HG02973 (cell line): ENCODE measurements around the gene TMCO1.
"Not testable (repeated sequence)": the region's sequence is repeated elsewhere in the genome, so short reads cannot be mapped to it uniquely, and the experiment has no call there.

Experiments used
- ATAC-seq: cut with Tn5 transposase; IDR thresholded peaks from one replicate; pipeline ENCODE4 v1.9.1; 2021; ENCODE audit warnings: moderate library complexity; ENCODE audit not compliant: unreplicated experiment

TMCO1 gene

DNA sequence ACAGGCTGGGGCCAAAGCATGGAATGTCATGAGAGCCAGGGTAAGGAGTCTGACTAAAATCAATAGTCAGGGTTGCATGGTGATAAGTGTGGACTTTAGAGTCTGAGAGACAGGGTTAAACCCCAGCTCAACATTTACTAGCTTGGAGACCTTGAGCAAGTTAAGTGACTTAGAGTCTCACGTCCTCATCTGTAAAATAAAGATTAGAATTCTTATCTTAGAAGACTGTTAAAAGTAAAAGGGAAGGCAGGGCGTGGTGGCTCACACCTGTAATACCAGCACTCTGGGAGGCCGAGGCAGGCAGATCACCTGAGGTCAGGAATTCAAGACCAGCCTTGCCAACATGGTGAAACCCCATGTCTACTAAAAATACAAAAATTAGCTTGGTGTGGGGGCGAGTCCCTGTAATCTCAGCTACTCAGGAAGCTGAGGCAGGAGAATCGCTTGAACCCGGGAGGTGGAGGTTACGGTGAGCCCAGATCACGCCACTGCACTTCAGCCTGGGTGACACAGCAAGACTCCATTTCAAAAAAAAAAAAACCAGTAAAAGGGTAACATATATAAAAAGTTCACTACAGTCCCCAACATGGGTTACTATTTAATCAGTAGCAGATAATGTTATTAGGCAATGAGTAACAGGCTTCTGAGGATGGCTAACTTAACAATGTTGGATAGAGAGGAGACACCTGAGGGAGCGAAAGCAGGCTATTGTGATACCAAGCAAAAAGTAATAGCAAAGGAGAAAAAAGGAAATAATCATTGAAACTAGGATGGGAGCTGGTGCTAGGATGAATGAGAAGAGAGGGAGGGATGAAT is 20.8 kb downstream of the TMCO1 start:
- no peak for ATAC-seq

DNA sequence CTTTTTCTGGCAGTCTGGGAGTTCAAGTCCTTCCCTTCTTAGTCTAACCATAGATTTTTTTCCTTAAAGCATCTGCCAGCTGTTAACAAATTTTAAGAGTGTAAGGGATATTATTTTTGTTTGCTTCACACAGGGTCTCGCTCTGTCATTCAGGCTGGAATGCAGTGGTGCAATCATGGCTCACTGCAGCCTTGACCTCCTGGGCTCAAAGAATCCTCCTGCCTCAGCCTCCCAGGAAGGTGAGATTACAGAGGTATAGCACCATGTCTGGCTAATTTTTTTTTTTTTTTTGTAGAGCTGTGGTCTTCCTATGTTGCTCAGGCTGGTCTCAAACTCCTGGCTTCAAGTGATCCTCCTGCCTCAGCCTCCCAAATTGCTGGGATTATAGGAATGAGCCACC is 23.8 kb downstream of the TMCO1 start:
- ATAC-seq, result not testable (repeated sequence)

DNA sequence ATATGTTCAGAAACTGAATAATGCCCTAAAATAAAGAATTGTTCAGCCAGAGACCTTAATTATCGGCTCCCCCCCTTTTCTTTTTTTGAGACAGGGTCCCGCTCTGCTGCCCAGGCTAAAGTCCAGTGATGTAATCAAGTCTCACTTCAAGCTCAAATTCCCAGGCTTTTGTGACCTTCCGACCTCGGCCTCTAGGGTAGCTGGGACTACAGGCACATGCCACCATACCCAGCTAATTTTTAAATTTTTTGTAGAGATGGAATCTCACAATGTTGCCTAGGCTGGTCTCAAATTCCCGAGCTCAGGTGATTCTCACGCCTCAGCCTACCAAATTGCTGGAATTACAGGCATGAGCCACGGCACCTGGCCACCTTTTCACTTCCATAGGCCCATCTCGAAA is 26.5 kb downstream of the TMCO1 start:
- no peak for ATAC-seq

DNA sequence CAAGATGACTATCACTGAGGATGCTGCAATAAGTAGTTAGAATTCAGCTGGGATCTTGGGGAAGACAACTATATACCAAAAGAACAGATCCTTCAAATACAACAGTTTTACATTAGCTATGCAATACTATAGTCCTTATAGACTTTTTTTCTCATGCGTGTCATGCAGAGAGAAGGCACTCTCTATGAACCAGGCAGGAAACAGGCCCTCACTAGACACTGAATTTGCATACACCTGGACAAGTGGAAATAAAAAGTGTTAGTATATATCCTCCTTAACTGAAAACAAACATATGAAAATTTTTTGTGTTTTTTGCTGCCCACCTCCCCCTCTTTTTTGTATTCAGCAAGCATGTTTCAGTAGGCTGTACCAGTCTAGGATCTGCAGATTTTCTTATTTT is 29.9 kb downstream of the TMCO1 start:
- ATAC-seq, result peak; percentile 98

DNA sequence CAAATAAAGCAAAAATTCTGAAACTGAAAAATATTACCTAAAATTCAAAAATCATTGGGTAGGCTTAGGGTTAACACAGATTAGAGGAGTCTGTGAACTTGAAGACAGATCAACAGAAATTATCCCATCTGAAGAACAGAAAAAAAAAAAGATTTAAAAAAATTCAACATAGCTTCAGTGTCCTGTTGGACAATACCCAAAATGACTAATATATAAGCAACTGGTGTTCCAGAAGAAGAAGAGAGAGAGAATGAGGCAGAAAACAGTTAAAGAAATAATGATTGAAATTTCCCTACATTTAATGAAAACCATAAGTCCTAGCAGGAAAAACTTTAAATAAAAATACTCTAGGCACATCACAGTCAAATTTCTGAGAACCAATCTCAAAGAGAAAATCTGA is 31.5 kb downstream of the TMCO1 start:
- no peak for ATAC-seq

DNA sequence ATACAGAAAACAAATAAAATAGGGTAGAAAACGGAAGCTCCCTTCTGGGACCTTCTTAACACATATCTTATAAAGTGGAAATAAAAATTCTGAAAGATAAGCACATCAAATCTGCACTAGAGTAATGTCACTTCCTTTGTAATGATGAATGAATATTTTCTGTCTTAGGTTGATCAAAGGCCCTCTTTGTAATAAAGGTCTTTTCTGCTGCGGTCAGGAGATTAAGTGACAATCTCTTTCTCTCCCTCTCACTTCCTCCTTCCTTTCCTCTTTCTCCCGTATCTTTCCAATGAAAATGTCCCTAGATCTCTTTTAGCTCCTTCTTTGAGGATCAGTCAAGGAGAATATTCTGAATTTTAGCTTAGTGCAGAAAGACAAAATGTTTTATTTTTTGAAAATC is 33.8 kb downstream of the TMCO1 start:
- ATAC-seq, result no peak

DNA sequence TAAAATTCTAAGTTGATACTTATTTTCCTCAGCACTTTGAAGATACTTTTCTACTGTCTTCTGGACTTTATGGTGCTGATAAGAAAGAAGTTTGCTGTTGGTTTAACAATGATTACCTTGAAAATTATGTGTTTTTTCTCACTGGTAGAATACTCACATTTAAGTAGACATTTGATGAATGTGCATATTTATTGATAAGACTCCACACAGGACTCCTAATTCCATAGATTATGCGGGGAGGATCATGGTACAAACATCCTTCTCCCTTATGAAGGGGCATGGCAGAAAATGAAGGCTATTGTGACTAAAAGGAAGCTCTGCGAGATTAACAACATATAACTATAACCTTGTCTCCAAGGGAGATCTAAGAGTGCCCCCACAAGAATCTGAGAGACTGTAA is 41.8 kb downstream of the TMCO1 start:
- no peak for ATAC-seq

DNA sequence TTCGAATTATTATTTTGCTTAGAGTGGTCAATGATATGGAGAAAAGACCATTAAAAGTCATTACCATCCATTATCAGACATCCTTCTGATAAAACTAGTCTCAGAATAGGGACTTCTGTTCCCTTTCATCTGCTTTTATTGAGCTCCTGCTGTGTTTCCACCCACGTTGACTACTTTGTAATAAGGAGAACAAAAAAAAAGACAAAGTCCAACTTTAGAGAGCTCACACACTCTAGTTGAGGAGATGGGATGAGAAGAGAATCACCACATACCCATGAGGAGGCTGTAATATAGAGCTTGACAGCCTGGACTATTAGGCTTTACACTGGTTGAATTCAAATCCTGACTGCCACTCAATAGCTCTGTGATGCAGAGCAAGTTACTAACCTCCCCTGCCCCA is 42.5 kb downstream of the TMCO1 start:
- no peak for ATAC-seq

DNA sequence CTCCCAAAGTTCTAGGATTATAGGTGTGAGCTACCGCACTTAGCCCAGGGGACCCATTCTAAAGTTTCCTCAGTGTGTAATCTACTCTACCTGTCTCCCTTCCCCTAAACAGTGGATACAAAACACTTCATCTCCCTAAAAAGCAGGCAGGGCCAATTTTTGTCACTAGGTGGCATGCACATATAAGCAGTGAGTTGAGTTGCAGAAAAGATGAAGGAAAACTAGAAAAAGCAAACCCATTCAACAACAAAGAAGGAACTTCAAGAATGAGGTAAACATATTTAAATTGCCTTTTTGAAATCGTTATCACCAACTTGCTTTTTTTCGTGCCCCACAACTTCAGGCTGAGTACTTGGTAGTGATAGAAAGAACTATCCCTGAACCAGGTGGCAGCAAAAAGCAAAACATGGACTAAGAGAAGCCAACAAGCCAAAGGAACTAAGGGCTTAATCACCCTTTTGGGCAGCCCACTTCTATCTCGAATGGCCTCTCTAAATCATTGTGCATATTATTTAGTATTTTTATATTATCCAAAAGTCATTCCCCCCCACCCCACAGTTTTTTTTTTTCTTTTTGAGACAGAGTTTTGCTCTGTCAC is 50.7 kb downstream of the TMCO1 start:
- peak; percentile 62 for ATAC-seq

DNA sequence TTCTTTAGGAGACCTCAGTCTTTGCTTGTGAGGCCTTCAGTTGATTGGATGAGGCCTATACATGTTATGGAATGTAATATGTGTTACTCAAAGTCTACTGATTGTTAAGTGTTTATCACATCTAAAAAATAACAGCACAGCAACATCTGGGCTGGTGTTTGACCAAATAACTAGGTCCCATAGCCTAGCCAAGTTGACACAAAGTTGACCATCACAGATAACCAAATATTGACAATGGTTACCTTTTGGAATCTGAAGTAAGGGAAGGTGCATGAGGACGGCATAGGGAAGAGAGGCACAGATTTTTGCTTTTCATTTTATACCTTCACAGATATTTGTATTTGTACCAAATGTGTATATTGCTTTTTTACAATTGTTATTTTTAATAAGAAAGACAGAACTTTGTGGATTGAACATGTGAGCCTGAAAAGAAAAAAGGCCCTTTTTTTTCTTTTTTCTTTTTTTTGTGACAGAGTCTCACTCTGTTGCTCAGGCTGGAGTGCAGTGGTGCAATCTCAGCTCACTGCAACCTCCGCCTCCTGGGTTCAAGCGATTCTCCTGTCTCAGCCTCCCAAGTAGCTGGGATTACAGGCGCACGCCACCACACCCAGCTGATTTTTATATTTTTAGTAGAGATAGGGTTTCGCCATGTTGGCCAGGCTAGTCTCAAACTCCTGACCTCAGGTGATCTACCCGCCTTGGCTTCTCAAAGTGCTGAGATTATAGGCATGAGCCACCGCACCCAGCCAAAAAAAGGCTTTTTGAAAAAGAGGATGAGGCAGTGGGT is 52.2 kb downstream of the TMCO1 start:
- not testable (repeated sequence) for ATAC-seq

DNA sequence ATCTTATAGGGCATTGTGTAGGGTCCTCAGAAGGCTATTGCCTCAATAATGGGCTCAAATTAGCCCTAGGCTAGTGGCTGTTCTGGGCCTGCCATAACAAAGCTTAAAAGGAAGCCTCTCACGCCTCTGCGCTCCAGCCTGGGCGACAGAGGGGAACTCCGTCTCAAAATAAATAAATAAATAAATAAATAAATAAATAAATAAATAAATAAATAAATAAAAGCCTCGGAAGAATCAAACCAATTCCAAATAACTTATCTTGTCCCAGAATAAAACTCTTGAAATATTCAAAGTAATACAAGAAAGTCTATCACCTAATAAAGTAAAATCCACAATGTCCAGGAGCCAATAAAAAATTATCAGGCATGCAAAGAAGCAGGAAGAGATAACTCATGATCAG is 55.9 kb downstream of the TMCO1 start:
- ATAC-seq, result no peak

DNA sequence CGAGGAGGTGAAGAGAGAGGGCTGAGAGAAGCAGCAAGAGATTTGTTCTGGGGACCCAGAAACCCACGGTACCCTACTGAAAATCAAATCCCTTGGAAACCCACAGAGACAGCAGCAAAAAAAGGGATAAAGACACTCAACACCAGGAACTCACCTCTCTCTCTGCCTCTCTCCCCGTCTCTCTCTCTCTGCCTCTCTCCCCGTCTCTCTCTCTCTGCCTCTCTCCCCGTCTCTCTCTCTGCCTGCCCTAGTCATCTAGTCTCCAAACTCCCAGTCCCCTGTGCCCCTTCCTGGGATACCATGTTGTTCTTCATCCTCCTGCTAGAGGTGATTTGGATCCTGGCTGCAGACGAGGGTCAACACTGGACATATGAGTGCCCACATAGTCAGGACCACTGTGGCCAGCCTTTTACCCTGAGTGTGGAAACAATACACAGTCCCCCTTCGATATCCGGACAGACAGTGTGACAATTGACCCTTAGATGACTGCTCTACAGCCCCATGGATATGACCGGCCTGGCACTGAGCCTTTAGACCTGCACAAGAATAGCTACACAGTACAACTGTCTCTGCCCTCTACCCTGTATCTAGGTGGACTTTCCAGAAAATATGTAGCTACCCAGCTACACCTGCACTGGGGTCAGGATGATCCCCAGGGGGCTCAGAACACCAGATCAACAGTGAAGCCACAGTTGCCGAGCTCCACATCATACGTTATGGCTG is 60.5 kb downstream of the TMCO1 start:
- ATAC-seq, result no peak

DNA sequence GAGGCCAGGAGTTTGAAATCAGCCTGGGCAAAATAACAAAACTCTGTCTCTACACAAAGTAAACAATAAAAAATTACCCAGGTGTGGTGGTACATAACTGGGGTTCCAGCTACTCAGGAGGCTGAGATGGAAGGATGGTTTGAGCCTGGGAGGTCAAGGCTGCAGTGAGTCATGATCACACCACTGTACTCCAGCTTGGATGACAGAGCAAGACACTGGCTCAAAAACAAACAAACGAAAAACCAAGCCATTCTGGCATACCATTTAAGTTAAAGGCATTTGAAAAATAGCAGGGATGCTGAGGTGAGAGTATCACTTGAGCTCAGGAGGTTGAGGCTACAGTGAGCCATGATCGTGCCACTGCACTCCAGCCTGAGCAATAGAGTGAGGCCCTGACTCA is 65.0 kb downstream of the TMCO1 start:
- no peak for ATAC-seq

DNA sequence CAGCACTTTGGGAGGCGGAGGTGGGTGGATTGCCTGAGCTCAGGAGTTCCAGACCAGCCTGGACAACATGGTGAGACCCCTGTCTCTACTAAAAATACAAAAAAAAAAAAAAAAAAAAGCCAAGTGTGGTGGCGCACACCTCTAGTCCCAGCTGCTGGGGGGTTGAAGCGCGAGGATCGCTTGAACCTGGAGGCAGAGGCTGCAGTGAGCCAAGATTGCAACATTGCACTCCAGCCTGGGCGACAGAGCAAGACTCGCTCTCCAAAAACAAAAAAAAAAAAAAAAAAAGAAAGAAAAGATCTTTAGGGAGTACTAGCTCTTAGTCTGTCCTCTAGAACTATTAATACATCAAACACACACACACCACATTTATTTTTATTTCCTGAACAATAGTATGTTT is 66.7 kb downstream of the TMCO1 start:
- not testable (repeated sequence) for ATAC-seq

DNA sequence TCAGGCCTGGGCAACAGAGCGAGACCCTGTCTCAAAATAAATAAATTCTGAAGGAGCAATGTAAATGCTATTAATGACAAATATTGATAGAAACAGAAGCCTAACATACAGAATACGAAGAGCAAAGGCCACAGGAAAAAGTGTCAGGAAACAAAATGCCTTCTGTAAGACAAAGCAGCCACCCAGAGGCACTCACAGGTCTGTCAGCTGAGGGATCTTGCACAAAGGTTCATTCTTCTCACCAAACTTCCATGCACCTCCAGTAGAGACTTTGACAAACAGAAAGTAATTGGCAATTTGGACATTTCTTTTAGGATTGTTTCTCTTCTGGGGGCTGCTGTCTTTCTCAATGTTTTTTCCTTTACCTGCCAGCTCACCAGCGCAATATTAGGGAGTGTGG is 69.1 kb downstream of the TMCO1 start:
- no peak for ATAC-seq

DNA sequence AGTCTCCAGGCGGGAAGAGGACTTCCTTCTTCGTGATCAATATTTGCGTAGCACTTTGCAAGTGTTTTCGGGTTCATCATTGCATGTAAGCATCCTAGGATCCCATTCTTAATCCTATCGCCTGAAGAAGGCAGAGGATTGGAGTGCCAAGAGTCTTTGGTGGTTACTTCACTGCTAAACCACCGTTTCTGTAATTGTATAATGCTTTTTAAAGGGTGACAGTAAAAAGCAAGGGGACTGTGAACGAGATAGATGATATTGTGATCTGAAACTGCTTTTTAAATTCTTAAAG is 70.0 kb downstream of the TMCO1 start:
- no peak for ATAC-seq

DNA sequence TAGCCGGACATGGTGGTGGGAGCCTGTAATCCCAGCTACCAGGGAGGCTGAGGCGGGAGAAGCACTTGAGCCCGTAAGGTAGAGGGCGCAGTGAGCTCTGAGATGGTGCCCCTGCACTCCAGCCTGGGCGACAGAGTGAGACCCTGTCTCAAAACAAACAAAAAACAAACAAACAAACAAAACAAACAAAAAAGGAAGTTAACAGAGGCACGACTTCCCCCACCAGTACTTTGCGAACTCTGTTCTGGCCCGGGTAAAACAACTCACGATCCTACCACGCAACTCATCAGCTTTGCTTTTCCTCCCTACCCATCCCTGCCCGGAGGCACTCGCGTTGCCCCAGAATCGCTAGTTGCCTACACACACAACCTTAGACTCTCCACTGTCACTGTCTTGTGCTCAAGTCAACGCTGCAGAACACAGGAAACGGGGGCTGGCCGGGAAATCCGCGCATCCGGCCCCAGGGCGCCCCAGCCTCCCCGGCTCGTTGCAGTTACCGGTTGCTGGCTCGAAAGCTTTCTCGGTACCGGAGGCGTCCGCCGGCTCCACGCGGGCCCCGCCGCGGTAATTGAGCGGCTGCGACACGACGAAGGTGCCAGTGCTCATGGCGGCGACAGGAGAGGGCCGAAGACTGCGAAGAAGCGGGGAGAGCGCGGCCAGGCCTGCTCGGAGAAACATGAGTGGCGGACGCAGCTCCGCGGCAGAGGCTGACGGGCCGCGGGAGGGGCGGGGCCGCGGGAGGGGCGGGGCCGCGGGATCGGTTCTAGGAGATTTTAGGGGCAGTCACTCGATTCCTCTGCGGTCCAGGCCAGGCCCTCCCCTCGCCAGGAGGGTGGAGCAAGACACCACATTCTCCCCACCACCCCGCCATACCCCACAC is 70.5 kb downstream of the TMCO1 start, which contains the start of gene ALDH9A1:
Gene ALDH9A1 (minus strand): TSS at position 682 of the 880 bp plus-strand sequence. CDS start 4 bp downstream, at position 678.
- peak; percentile 88 for ATAC-seq

DNA sequence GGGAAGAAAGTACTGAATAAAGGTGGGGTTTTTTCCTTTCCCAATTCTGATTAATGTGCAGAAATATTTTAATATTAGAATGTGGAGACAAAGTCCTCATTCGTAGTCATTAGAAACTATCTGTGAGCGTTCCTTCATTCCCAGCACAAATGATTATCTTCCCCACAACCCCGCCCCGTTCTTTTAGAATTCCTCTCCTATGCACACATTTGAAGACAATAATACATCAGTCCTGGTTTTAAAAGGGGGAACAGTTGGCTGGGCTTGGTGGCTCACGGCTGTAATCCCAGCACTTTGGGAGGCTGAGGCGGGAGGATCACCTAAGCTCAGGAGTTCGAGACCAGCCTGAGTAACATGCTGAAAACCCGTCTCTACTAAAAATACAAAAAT is 71.2 kb downstream of the TMCO1 start:
- no peak for ATAC-seq

DNA sequence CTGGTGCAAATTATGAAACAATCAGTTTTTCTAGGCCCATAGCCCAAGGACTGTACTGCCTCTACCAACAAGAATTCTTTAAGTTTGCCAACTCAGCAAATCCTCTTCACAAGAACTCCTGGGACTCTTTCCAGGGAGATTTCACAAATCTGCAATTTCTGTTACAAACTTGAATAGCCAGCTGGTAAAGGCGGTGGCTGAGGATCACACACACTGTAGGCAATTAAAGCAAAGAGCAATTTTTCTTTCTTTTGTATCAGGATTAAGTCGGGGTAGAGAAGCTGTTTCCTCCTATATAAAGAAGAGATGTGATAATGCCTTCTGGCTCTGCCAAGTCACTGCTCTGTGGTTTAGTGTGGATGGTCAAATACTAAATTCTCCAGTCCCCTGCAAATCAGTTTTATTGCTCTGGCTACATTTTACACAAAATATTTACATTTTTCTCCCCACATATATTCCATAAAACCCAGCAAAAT is 72.0 kb downstream of the TMCO1 start:
- no peak for ATAC-seq

DNA sequence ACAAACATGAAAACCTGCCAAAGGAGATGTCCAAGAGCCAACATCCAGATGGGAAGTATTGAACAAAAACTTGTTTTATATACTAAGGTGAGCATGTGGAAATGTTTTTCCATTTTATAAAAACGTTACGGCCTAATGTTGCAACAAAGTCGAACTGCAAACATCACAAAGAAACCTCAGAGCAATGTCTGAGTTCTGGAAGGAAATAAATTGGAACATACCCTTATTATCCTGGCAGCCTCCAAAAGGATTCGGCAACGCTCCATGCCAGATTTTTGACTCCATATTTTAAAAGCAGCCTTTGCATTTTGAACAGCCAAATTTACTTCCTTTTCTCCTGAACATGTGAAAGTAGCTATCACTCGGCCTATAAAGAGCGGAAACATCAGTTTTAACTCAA is 73.6 kb downstream of the TMCO1 start:
- no peak for ATAC-seq
